GM11168 (cell line): ENCODE data around the gene TXNRD3.
"Not testable (repeated sequence)": the region's sequence is repeated elsewhere in the genome, so short reads cannot be mapped to it uniquely, and the experiment has no call there.

ENCODE experiments used
- in situ Hi-C: fragments of 300-500 bp; cut with MboI; formaldehyde crosslinking; loops from one replicate; pipeline ENCODE4 v1.12.0; 2022; ENCODE audit warnings: low sequenced_read_pairs; ENCODE audit not compliant: unreplicated experiment

The TXNRD3 gene

GRCh38 chr3:126656371-126657134, 1.6 kb upstream of the TXNRD3 start:
- in situ Hi-C loops, result no loop called here

GRCh38 chr3:126655887-126656286, 963 bp upstream of the TXNRD3 start:
- in situ Hi-C loops, result no loop called here

GRCh38 chr3:126649556-126650092, 5.3 kb downstream of the TXNRD3 start:
- in situ Hi-C loops, result no loop called here

- in situ Hi-C loops, result no loop called here
Observed at GRCh38 chr3:126646674-126647073, 8.2 kb downstream of the TXNRD3 start.

GRCh38 chr3:126644615-126645014, 10.3 kb downstream of the TXNRD3 start:
- in situ Hi-C loops, result no loop called here

GRCh38 chr3:126638790-126639189, 16.1 kb downstream of the TXNRD3 start:
- in situ Hi-C loops, result no loop called here

GRCh38 chr3:126636436-126636835, 18.5 kb downstream of the TXNRD3 start:
- in situ Hi-C loops, result no loop called here

GRCh38 chr3:126634803-126635202, 20.1 kb downstream of the TXNRD3 start:
- in situ Hi-C loops, result no loop called here

GRCh38 chr3:126630020-126630419, 24.9 kb downstream of the TXNRD3 start:
- in situ Hi-C loops, result no loop called here

- in situ Hi-C loops, result not testable (repeated sequence)
Observed at GRCh38 chr3:126625735-126626134, 29.2 kb downstream of the TXNRD3 start.

- in situ Hi-C loops, result no loop called here
Observed at GRCh38 chr3:126622694-126623093, 32.2 kb downstream of the TXNRD3 start.

GRCh38 chr3:126621627-126622345, 33.1 kb downstream of the TXNRD3 start:
- in situ Hi-C loops, result no loop called here

GRCh38 chr3:126621171-126621570, 33.8 kb downstream of the TXNRD3 start:
- in situ Hi-C loops, result no loop called here

GRCh38 chr3:126620738-126621137, 34.2 kb downstream of the TXNRD3 start:
- in situ Hi-C loops, result no loop called here

- in situ Hi-C loops, result no loop called here
Observed at GRCh38 chr3:126618760-126619159, 36.2 kb downstream of the TXNRD3 start.

- in situ Hi-C loops, result no loop called here
Observed at GRCh38 chr3:126618021-126618420, 36.9 kb downstream of the TXNRD3 start.

- in situ Hi-C loops, result no loop called here
Observed at GRCh38 chr3:126617571-126617970, 37.4 kb downstream of the TXNRD3 start.

GRCh38 chr3:126616931-126617330, 38.0 kb downstream of the TXNRD3 start:
- in situ Hi-C loops, result no loop called here

GRCh38 chr3:126613479-126614188, 41.3 kb downstream of the TXNRD3 start:
- in situ Hi-C loops, result no loop called here

GRCh38 chr3:126612479-126613205, 42.3 kb downstream of the TXNRD3 start:
- in situ Hi-C loops, result no loop called here
